Measurements from ENCODE around the gene TRHDE.

DNA sequence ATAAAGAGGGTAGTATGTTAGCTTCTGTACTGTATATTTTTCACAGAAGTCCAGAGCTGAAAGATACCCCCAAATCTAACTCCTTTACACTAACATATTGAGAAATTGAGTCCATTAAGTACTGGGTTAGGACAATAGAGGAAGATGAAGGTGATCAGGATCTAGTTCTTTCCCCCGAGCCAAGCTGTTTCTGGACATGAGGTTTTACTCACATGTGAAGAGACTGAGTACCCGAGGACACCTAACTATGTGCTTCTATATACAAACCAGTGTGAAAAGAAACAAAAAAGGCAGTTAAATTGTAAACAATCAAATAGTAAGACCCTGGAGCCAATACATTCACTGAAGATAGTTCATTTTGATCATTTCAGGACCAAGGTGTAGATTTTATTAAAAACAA lies 3.8 kb upstream of the TRHDE start:
- TF ChIP-seq GATA3 (IDR thresholded peaks at IDR 0.05; ENCODE audit: low read depth, low read length), result no peak
- no peak for TF ChIP-seq GATA2 (IDR thresholded peaks at IDR 0.05; ENCODE audit: low read depth, low read length)
